Activated naive CD8-positive, alpha-beta T cell treated with anti-CD3 and anti-CD28 coated beads for 36 hours (primary cell): ENCODE measurements around the gene ISLR2. TPM values are rescaled to one million over a fixed set of nuclear protein-coding genes. Genes with fewer than 3 reads are reported as not detected.
"Not testable (repeated sequence)": the region's sequence is repeated elsewhere in the genome, so short reads cannot be mapped to it uniquely, and the experiment has no call there.

ENCODE experiments used
- DNase-seq: peaks from one replicate; pipeline ENCODE4 v3.0.0; 2021
- H3K27ac Mint-ChIP-seq: one replicate; pipeline ENCODE4 v1.8.0; 2022; ENCODE audit warnings: mild to moderate bottlenecking, moderate library complexity, mixed read lengths
- H3K27me3 Mint-ChIP-seq: one replicate; pipeline ENCODE4 v1.8.0; 2022; ENCODE audit warnings: mild to moderate bottlenecking, mixed read lengths
- H3K36me3 Mint-ChIP-seq: one replicate; pipeline ENCODE4 v1.8.0; 2021; ENCODE audit warnings: mild to moderate bottlenecking, mixed read lengths
- H3K4me1 Mint-ChIP-seq: one replicate; pipeline ENCODE4 v1.8.0; 2021; ENCODE audit warnings: mixed read lengths
- H3K4me3 Mint-ChIP-seq: one replicate; pipeline ENCODE4 v1.8.0; 2022; ENCODE audit warnings: mild to moderate bottlenecking, moderate library complexity, mixed read lengths
- H3K9me3 Mint-ChIP-seq: one replicate; pipeline ENCODE4 v1.8.0; 2022; ENCODE audit warnings: mixed read lengths
- total RNA-seq, 2 experiments: library from RNA; stranded (reverse); gene quantifications; one replicate each; pipeline ENCODE4 v1.2.3, GENCODE V29; 2021

ISLR2 gene
- total RNA-seq: not detected

GRCh38 chr15:74130155-74130848 lies at the start of gene ISLR2:
Gene ISLR2, plus strand, starts transcription at chr15:74130586. Its CDS starts 2,169 bp downstream, at chr15:74132755.
- Mint-ChIP-seq H3K27ac (no peak within 1 kb of the TSS), H3K4me1 (peaks cover 27% of the 10 kb centered on the region), H3K36me3 (no peaks in the 10 kb centered on the region), H3K9me3 (no peaks in the 10 kb centered on the region), H3K27me3 (peaks cover 95% of the 10 kb centered on the region), H3K4me3 (no peak within 1 kb of the TSS)
- no peak for DNase-seq

- not testable (repeated sequence) for H3K4me1 Mint-ChIP-seq, H3K4me3 Mint-ChIP-seq, H3K36me3 Mint-ChIP-seq, H3K9me3 Mint-ChIP-seq, DNase-seq, H3K27ac Mint-ChIP-seq, H3K27me3 Mint-ChIP-seq
Measured at GRCh38 chr15:74082450-74082849, 47.9 kb upstream of the ISLR2 start, which contains the start of gene GOLGA6A. Gene GOLGA6A, minus strand, starts transcription at chr15:74082550. Its CDS starts 41 bp downstream, at chr15:74082509.

- H3K36me3 Mint-ChIP-seq, H3K4me1 Mint-ChIP-seq, H3K27ac Mint-ChIP-seq, H3K4me3 Mint-ChIP-seq, H3K9me3 Mint-ChIP-seq, DNase-seq, H3K27me3 Mint-ChIP-seq: not testable (repeated sequence)
Measured at GRCh38 chr15:74094567-74094966, 35.8 kb upstream of the ISLR2 start.

- not testable (repeated sequence) for H3K4me3 Mint-ChIP-seq, DNase-seq, H3K27ac Mint-ChIP-seq, H3K4me1 Mint-ChIP-seq, H3K36me3 Mint-ChIP-seq, H3K9me3 Mint-ChIP-seq, H3K27me3 Mint-ChIP-seq
Measured at GRCh38 chr15:74095610-74096009, 34.8 kb upstream of the ISLR2 start.

GRCh38 chr15:74096753-74097474 lies 33.5 kb upstream of the ISLR2 start:
- not testable (repeated sequence) for H3K4me1 Mint-ChIP-seq, H3K27me3 Mint-ChIP-seq, H3K36me3 Mint-ChIP-seq, DNase-seq, H3K27ac Mint-ChIP-seq, H3K4me3 Mint-ChIP-seq, H3K9me3 Mint-ChIP-seq

- H3K36me3 Mint-ChIP-seq, H3K27me3 Mint-ChIP-seq, H3K4me1 Mint-ChIP-seq, H3K9me3 Mint-ChIP-seq: not testable (repeated sequence)
- Mint-ChIP-seq H3K4me3 (peak overlapping the region; percentile 88), H3K27ac (peak overlapping the region; percentile 91)
- DNase-seq: peak; percentile 82
Measured at GRCh38 chr15:74099963-74100733, 30.2 kb upstream of the ISLR2 start.

- Mint-ChIP-seq H3K4me3 (no peak overlapping the region), H3K27me3 (no peaks in the 10 kb centered on the region), H3K36me3 (no peaks in the 10 kb centered on the region), H3K9me3 (no peaks in the 10 kb centered on the region), H3K4me1 (no peaks in the 10 kb centered on the region), H3K27ac (no peak overlapping the region)
- no peak for DNase-seq
Measured at GRCh38 chr15:74108111-74108510, 22.3 kb upstream of the ISLR2 start.

- not testable (repeated sequence) for H3K36me3 Mint-ChIP-seq, DNase-seq, H3K27ac Mint-ChIP-seq, H3K4me1 Mint-ChIP-seq, H3K27me3 Mint-ChIP-seq, H3K4me3 Mint-ChIP-seq, H3K9me3 Mint-ChIP-seq
Measured at GRCh38 chr15:74108611-74109010, 21.8 kb upstream of the ISLR2 start.

GRCh38 chr15:74109713-74110112 lies 20.7 kb upstream of the ISLR2 start:
- no peak overlapping the region for H3K4me3 Mint-ChIP-seq
- DNase-seq: no peak
- H3K27ac Mint-ChIP-seq: no peak overlapping the region
- H3K9me3 Mint-ChIP-seq: no peaks in the 10 kb centered on the region
- H3K27me3 Mint-ChIP-seq: peaks cover 3% of the 10 kb centered on the region
- no peaks in the 10 kb centered on the region for H3K4me1 Mint-ChIP-seq
- no peaks in the 10 kb centered on the region for H3K36me3 Mint-ChIP-seq

- Mint-ChIP-seq H3K36me3 (no peaks in the 10 kb centered on the region), H3K4me1 (peaks cover 5% of the 10 kb centered on the region), H3K27me3 (peaks cover 55% of the 10 kb centered on the region), H3K27ac (no peak overlapping the region), H3K9me3 (peaks cover 8% of the 10 kb centered on the region), H3K4me3 (no peak overlapping the region)
- DNase-seq: no peak
Measured at GRCh38 chr15:74120426-74120825, 10.0 kb upstream of the ISLR2 start.

- DNase-seq: no peak
- Mint-ChIP-seq H3K36me3 (no peaks in the 10 kb centered on the region), H3K9me3 (peaks cover 8% of the 10 kb centered on the region), H3K4me3 (no peak overlapping the region), H3K27me3 (peaks cover 60% of the 10 kb centered on the region), H3K4me1 (peaks cover 5% of the 10 kb centered on the region), H3K27ac (no peak overlapping the region)
Measured at GRCh38 chr15:74121039-74121438, 9.3 kb upstream of the ISLR2 start.

GRCh38 chr15:74121858-74122257 lies 8.5 kb upstream of the ISLR2 start:
- Mint-ChIP-seq H3K4me3 (no peak overlapping the region), H3K27ac (no peak overlapping the region), H3K9me3 (peaks cover 8% of the 10 kb centered on the region), H3K4me1 (peaks cover 5% of the 10 kb centered on the region), H3K27me3 (peaks cover 67% of the 10 kb centered on the region), H3K36me3 (no peaks in the 10 kb centered on the region)
- no peak for DNase-seq

- no peak for DNase-seq
- H3K27ac Mint-ChIP-seq: no peak overlapping the region
- H3K4me1 Mint-ChIP-seq: peaks cover 5% of the 10 kb centered on the region
- H3K4me3 Mint-ChIP-seq: no peak overlapping the region
- H3K36me3 Mint-ChIP-seq: no peaks in the 10 kb centered on the region
- H3K27me3 Mint-ChIP-seq: peaks cover 74% of the 10 kb centered on the region
- peaks cover 8% of the 10 kb centered on the region for H3K9me3 Mint-ChIP-seq
Measured at GRCh38 chr15:74122403-74123130, 7.8 kb upstream of the ISLR2 start.

- H3K36me3 Mint-ChIP-seq: no peaks in the 10 kb centered on the region
- peaks cover 9% of the 10 kb centered on the region for H3K4me1 Mint-ChIP-seq
- peaks cover 75% of the 10 kb centered on the region for H3K27me3 Mint-ChIP-seq
- no peak overlapping the region for H3K4me3 Mint-ChIP-seq
- DNase-seq: no peak
- H3K27ac Mint-ChIP-seq: no peak overlapping the region
- H3K9me3 Mint-ChIP-seq: peaks cover 3% of the 10 kb centered on the region
Measured at GRCh38 chr15:74123131-74123429, 7.3 kb upstream of the ISLR2 start.

GRCh38 chr15:74123658-74124057 lies 6.7 kb upstream of the ISLR2 start:
- peaks cover 11% of the 10 kb centered on the region for H3K4me1 Mint-ChIP-seq
- no peak overlapping the region for H3K27ac Mint-ChIP-seq
- no peaks in the 10 kb centered on the region for H3K9me3 Mint-ChIP-seq
- peaks cover 76% of the 10 kb centered on the region for H3K27me3 Mint-ChIP-seq
- H3K4me3 Mint-ChIP-seq: no peak overlapping the region
- no peaks in the 10 kb centered on the region for H3K36me3 Mint-ChIP-seq
- no peak for DNase-seq
